Ishikawa (cell line): ENCODE results near the gene CFAP20DC.

Source experiments
- CEBPB ChIP-seq: IDR thresholded peaks from 2 replicates; pipeline ENCODE4 v1.6.1; 2012
- CREB1 ChIP-seq: IDR thresholded peaks from 2 replicates; pipeline ENCODE4 v1.6.1; 2012; ENCODE audit warnings: low read depth
- EGR1 ChIP-seq: IDR thresholded peaks from 2 replicates; pipeline ENCODE4 v1.6.1; 2012
- EP300 ChIP-seq: IDR thresholded peaks from 2 replicates; pipeline ENCODE4 v1.6.1; 2012; ENCODE audit warnings: borderline replicate concordance
- FOXM1 ChIP-seq: IDR thresholded peaks from 2 replicates; pipeline ENCODE4 v1.6.1; 2012; ENCODE audit warnings: low read depth, borderline replicate concordance
- NFIC ChIP-seq: IDR thresholded peaks from 2 replicates; pipeline ENCODE4 v1.6.1; 2012
- RAD21 ChIP-seq: IDR thresholded peaks from 2 replicates; pipeline ENCODE4 v1.6.1; 2012; ENCODE audit warnings: low read depth
- TAF1 ChIP-seq: IDR thresholded peaks from 2 replicates; pipeline ENCODE4 v1.6.1; 2012; ENCODE audit warnings: low read depth, mild to moderate bottlenecking
- TCF12 ChIP-seq: IDR thresholded peaks from 2 replicates; pipeline ENCODE4 v1.6.1; 2012; ENCODE audit warnings: low read depth
- TEAD4 ChIP-seq: IDR thresholded peaks from 2 replicates; pipeline ENCODE4 v1.6.1; 2012
- YY1 ChIP-seq: IDR thresholded peaks from 2 replicates; pipeline ENCODE4 v1.6.1; 2012; ENCODE audit warnings: low read depth
- ZBTB7A ChIP-seq: IDR thresholded peaks from 2 replicates; pipeline ENCODE4 v1.6.1; 2012; ENCODE audit warnings: low read depth
- TF ChIP-seq, protein P1 (sequence below): IDR thresholded peaks from 2 replicates; pipeline ENCODE4 v1.6.1; 2012
- TF ChIP-seq, protein P2 (sequence below): IDR thresholded peaks from 2 replicates; pipeline ENCODE4 v1.6.1; 2012; ENCODE audit warnings: low read depth, mild to moderate bottlenecking
- TF ChIP-seq, protein P3 (sequence below): IDR thresholded peaks from 2 replicates; pipeline ENCODE4 v1.6.1; 2012

CFAP20DC gene

DNA sequence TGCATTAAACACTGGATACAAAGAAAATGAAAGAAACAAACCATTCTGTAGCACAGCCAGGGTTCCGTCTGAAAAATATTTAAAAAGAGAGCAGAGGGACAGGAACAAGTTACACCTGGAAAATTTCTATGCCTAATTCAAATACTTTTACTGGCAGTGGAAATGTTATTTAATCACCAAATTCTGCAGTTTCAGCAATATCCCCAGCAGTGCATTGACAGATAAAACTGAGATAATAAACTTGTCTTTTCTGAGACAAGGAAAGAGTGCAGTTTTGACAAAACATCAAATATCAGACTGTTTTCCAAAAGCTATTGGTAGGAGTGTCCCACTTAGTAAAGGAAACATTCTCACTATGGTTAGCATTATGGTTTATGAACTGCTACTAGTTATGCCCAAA lies 209.9 kb downstream of the CFAP20DC start:
- TF ChIP-seq, protein P1, sequence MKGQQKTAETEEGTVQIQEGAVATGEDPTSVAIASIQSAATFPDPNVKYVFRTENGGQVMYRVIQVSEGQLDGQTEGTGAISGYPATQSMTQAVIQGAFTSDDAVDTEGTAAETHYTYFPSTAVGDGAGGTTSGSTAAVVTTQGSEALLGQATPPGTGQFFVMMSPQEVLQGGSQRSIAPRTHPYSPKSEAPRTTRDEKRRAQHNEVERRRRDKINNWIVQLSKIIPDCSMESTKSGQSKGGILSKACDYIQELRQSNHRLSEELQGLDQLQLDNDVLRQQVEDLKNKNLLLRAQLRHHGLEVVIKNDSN = no peak
- no peak for TF ChIP-seq NFIC
- no peak for TF ChIP-seq CEBPB
- TF ChIP-seq EP300 = no peak
- TF ChIP-seq TCF12 = no peak
- no peak for TF ChIP-seq TEAD4
- TF ChIP-seq FOXM1 = no peak
- TF ChIP-seq RAD21 = no peak
- TF ChIP-seq EGR1 = no peak
- TF ChIP-seq, protein P2, sequence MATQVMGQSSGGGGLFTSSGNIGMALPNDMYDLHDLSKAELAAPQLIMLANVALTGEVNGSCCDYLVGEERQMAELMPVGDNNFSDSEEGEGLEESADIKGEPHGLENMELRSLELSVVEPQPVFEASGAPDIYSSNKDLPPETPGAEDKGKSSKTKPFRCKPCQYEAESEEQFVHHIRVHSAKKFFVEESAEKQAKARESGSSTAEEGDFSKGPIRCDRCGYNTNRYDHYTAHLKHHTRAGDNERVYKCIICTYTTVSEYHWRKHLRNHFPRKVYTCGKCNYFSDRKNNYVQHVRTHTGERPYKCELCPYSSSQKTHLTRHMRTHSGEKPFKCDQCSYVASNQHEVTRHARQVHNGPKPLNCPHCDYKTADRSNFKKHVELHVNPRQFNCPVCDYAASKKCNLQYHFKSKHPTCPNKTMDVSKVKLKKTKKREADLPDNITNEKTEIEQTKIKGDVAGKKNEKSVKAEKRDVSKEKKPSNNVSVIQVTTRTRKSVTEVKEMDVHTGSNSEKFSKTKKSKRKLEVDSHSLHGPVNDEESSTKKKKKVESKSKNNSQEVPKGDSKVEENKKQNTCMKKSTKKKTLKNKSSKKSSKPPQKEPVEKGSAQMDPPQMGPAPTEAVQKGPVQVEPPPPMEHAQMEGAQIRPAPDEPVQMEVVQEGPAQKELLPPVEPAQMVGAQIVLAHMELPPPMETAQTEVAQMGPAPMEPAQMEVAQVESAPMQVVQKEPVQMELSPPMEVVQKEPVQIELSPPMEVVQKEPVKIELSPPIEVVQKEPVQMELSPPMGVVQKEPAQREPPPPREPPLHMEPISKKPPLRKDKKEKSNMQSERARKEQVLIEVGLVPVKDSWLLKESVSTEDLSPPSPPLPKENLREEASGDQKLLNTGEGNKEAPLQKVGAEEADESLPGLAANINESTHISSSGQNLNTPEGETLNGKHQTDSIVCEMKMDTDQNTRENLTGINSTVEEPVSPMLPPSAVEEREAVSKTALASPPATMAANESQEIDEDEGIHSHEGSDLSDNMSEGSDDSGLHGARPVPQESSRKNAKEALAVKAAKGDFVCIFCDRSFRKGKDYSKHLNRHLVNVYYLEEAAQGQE = no peak
- TF ChIP-seq, protein P3, sequence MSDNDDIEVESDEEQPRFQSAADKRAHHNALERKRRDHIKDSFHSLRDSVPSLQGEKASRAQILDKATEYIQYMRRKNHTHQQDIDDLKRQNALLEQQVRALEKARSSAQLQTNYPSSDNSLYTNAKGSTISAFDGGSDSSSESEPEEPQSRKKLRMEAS = no peak
- TF ChIP-seq YY1 = no peak
- no peak for TF ChIP-seq CREB1
- no peak for TF ChIP-seq ZBTB7A

DNA sequence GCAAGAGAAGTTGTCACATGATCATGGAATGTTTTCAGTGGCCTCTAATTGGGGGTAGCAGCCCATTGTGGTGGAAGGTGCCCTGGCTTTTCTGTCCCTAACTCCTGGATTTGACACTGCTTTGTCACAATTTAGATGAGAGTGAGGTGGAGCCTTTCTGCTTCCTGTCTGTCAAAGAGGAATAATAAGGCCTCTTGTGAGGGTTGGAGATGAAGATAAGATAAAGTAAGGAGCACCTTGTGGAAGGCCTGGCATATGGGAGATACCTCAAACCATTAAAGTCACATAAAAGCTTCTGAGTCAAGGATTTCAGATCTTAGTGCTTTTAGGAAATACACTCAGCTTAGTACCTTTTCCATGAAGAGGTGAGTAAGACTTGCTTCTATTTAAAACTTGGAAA lies 210.6 kb downstream of the CFAP20DC start:
- TF ChIP-seq CEBPB = no peak
- no peak for TF ChIP-seq CREB1
- no peak for TF ChIP-seq EP300
- no peak for TF ChIP-seq RAD21
- TF ChIP-seq YY1 = no peak
- TF ChIP-seq, protein P2 = no peak
- no peak for TF ChIP-seq EGR1
- TF ChIP-seq TEAD4 = no peak
- no peak for TF ChIP-seq FOXM1
- TF ChIP-seq NFIC = no peak
- TF ChIP-seq TAF1 = no peak

DNA sequence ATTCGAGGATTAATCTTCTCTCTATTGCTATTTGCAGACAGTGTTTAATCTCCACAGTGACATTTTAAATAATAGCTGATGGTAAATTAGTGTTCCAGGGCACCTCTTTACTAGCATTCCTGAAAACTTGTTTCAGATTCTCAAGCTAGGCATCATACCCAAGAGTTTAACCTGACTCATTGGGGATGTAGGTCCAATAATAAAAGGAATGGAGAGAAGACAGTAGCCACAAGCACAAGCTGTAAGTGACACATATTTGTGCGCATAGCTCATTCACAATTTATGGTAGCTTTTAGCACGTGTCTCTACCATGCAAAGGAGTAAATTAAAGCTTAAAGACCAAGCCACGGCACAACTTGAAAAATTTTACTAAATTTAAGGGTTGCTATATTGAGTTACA lies 212.0 kb downstream of the CFAP20DC start:
- no peak for TF ChIP-seq TEAD4
- TF ChIP-seq CREB1 = no peak
- TF ChIP-seq TAF1 = no peak
- no peak for TF ChIP-seq TCF12
- TF ChIP-seq CEBPB = no peak

DNA sequence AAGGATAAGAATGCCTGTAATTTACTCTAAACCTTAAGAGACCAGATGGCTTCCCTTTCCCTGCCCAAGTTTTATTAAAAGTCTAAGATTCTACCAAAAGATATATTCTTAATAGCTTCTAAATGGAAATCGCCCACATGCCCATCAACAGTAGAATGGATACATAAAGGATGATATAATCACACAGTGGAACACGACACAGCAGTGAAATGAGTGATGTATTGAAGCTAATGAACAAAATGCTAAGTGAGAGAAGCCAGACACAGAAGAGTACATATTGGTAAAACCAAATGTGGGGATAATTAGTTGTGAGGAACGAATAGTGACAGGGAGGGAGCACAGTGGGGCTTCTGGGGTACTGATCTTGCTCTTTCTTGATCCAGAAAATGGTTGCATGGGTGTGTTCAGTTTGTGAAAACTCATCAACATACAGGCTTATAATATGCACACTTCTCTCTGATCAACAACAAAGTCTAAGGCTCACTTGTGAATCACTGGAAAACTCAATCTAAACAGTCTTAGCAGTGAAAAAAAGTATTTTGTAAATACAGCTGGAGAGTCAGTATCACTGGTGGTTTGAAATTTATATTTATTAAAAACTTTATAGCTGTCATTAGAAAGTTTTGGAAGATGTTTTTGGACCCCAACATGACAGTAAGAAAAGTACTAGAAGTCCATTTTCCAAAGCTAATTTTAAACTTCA lies 212.5 kb downstream of the CFAP20DC start:
- TF ChIP-seq EP300 (no peak), TAF1 (no peak), CEBPB (no peak), CREB1 (no peak), TCF12 (no peak), RAD21 (no peak), EGR1 (no peak), FOXM1 (no peak), TEAD4 (no peak), YY1 (no peak)
- TF ChIP-seq, protein P2 = no peak
- TF ChIP-seq, protein P1 = no peak
